Fibroblast of lung (primary cell): ENCODE results near the gene AGAP1.

ENCODE experiments used
- EZH2 ChIP-seq: IDR thresholded peaks from 2 replicates; pipeline ENCODE4 v1.5.1; 2012; ENCODE audit warnings: low read length, control low read depth, mild to moderate bottlenecking; ENCODE audit errors: missing control alignments
- TF ChIP-seq, protein P1 (sequence below), 2 donors: IDR thresholded peaks in 1 of 2; conservative IDR thresholded peaks in 1 of 2; 1 replicate in 1 of 2; 2 replicates in 1 of 2; pipeline ENCODE4 v1.5.1; 2011 to 2012; ENCODE audit warnings: low read length in 2 of 2, control low read depth in 1 of 2, inconsistent platforms in 1 of 2, low read depth in 1 of 2, mild to moderate bottlenecking in 1 of 2

DNA sequence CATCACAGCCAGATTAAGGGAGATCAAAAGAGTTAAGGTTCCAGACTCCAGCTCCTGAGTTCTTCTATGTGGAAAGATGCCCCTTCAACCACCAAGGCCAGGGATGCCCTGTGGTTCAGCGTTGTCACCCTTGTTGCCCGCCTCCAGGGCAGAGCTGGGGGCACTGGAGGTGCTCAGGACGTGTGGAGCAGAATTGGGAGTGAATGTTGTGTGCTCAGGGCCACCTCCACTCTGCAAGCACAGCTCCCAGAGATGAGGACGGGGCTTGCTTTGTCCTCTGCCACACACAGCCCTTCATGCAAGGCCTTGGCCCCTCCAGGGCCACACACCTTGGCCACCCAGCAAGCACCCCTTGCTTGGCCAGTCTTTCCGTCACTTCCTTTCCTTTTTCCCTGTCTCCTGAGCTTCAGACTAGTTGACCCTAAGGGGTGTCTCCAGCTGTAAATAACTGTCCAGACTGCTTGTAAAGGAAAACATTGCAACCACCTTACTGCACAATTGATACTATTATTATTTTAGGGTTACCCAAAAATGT, 103.3 kb downstream of the AGAP1 start:
- no peak for TF ChIP-seq EZH2
- TF ChIP-seq, protein P1, sequence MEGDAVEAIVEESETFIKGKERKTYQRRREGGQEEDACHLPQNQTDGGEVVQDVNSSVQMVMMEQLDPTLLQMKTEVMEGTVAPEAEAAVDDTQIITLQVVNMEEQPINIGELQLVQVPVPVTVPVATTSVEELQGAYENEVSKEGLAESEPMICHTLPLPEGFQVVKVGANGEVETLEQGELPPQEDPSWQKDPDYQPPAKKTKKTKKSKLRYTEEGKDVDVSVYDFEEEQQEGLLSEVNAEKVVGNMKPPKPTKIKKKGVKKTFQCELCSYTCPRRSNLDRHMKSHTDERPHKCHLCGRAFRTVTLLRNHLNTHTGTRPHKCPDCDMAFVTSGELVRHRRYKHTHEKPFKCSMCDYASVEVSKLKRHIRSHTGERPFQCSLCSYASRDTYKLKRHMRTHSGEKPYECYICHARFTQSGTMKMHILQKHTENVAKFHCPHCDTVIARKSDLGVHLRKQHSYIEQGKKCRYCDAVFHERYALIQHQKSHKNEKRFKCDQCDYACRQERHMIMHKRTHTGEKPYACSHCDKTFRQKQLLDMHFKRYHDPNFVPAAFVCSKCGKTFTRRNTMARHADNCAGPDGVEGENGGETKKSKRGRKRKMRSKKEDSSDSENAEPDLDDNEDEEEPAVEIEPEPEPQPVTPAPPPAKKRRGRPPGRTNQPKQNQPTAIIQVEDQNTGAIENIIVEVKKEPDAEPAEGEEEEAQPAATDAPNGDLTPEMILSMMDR (conservative IDR thresholded peaks at IDR 0.05 in 1 of 2, IDR thresholded peaks at IDR 0.05 in 1 of 2; ENCODE audit: low read depth in 1 of 2, low read length in 2 of 2) = no peak
